Psoas muscle (tissue), 8 donors: Measurements from ENCODE around the gene ELK4. TPM values are rescaled to one million over a fixed set of nuclear protein-coding genes. Genes with fewer than 3 reads are reported as not detected.
A peak's percentile ranks its signal among the peaks of the same experiment; 100 is the strongest.

Source experiments
- ATAC-seq, 4 donors: fragments of 200-7000 bp; cut with Tn5 transposase; one replicate each; pipeline ENCODE4 v1.9.1; 2020; ENCODE audit warnings: moderate library complexity in 3 of 4, mild to moderate bottlenecking in 2 of 4
- DNase-seq, 2 donors: peaks; one replicate each; pipeline ENCODE4 v3.0.0-alpha.2; 2020
- H3K27ac ChIP-seq: fragments of 200-600 bp; one replicate; pipeline ENCODE4 v1.8.0; 2022
- H3K27me3 ChIP-seq, 3 donors: fragments of 200-600 bp in 1 of 3; one replicate each; pipeline versions ENCODE4 v1.6.1 to v1.8.0; 2013 to 2022; ENCODE audit warnings: low read length in 2 of 3, mild to moderate bottlenecking in 2 of 3, moderate library complexity in 1 of 3; ENCODE audit not compliant: insufficient read depth in 3 of 3
- H3K36me3 ChIP-seq, 2 donors: fragments of 200-600 bp in 1 of 2; one replicate each; pipeline versions ENCODE4 v1.6.1 to v1.8.0; 2013 to 2022; ENCODE audit warnings: low read depth in 1 of 2, mild to moderate bottlenecking in 1 of 2, moderate library complexity in 1 of 2; ENCODE audit not compliant: insufficient read depth in 1 of 2
- H3K4me1 ChIP-seq: fragments of 200-600 bp; one replicate; pipeline ENCODE4 v1.8.0; 2022
- H3K4me3 ChIP-seq: fragments of 200-600 bp; one replicate; pipeline ENCODE4 v1.8.0; 2022; ENCODE audit warnings: mild to moderate bottlenecking
- H3K9me3 ChIP-seq: fragments of 200-600 bp; one replicate; pipeline ENCODE4 v1.8.0; 2022
- CTCF ChIP-seq: fragments of 200-600 bp; IDR thresholded peaks from one replicate; pipeline ENCODE4 v1.8.0; 2022; ENCODE audit warnings: antibody characterized with exemption
- WGBS, 3 donors: extraction: QIAGEN DNeasy Blood & Tissue Kit; methylation state at CpG; one replicate each; pipeline versions ENCODE4 v1.1.6 to v1.1.7; 2013; 5-methylcytosine and 5-hydroxymethylcytosine counted together
- intact Hi-C, 2 donors: fragments of 100-400 bp; cut with DNase I; formaldehyde crosslinking; loops; one replicate each; pipeline versions ENCODE4 v1.11.0 to v1.14.2; 2022
- polyA plus RNA-seq, 3 donors: library from polyadenylated mRNA; stranded (reverse); fragments of 200-250 nt; gene quantifications; one replicate each; pipeline ENCODE4 v1.2.3, GENCODE V29; 2013
- total RNA-seq, 4 donors: library from RNA; stranded (reverse); fragmentation: NEBNext Ultra II Directional in 2 of 4; extraction: Animal tissue kit (Norgen Biotek cat#: 25700) in 2 of 4; gene quantifications; one replicate each; pipeline versions ENCODE4 v1.2.1 to v1.2.4, GENCODE V29; 2021 to 2023
- donor health status: healthy with polysubstance abuse.
- donor health status: DM: no; HTN: no; CAD: no; lungs with moderate emphysema.
- donor health status: Bipolar disorder and iron deficiency.
- donor health status: healthy.
- donor health status: DM: yes; HTN: yes; CAD: no.
- donor health status: DM: no; HTN: no; CAD: no.
- donor health status: DM: no; HTN: no; CAD: no.
- donor health status: DM: yes; HTN: yes; CAD: no.

Gene ELK4
- total and polyA plus RNA-seq, 7 donors, result 5.5 to 67.8 (median 34.4) TPM

DNA sequence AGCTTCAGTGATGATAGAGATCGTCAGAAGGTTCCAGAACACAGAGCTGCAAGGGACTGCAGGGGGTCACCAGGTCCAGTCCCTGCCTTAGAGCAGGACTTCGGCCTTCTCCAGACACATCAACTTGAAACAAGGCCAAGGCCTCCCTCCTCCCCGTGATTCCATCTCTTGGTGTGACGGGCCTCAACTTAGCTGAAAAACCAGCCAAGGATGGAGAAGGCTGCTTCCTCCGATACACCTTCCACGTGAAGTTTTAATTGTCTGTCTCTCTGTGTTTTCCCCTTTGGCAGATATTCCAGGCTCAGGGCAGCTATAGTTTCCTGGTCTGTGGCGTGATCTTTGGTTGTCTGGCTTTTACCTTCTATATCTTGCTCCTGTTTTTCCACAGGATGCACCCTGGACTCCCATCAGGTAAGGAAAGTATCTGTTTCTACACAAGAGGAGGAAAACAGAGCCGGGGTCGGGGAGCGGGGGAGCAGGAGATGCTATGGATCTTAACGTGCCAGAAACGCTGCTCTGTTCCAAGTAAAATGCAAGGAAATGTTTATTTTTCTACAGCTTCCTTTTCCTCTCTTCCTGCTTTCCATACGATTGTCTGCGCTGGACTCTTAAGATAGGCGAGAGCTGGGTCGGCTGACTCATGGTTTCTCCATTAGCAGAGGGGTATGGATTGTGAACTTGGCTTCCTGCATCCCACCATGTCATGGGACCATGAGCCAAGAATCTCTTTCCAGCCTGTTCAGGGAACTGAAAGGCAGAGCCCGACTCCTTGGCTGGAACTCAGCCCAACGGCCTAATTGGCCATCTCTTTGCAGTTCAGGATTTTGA, 32.8 kb downstream of the ELK4 start:
- WGBS, 3 donors, result 50 to 53% (median 52%) methylated on average over 18 of the region's 18 CpGs
- no peak for TF ChIP-seq CTCF
- H3K36me3 ChIP-seq, result peaks cover under 1 to 17% of the 10 kb centered on the region in 2 donors
- no peak overlapping the region for H3K4me3 ChIP-seq
- peak overlapping the region; percentile 41 for H3K27ac ChIP-seq
- H3K9me3 ChIP-seq, result no peaks in the 10 kb centered on the region
- H3K4me1 ChIP-seq, result peaks cover 8% of the 10 kb centered on the region
- ATAC-seq (peak in 3 of 4 donors; percentile 51 to 70 (median 62)), DNase-seq (peak; percentile 51 to 64)
- no peaks in the 10 kb centered on the region for H3K27me3 ChIP-seq
- intact Hi-C loops, result loop anchor here in 1 of 2 donors (10.0 kb wide), 1 partner anchor 376 kb away; no protein-coding TSS in a partner anchor

- DNase-seq, result no peak
- Histone ChIP-seq H3K4me3 (no peak overlapping the region), H3K27ac (peak overlapping the region; percentile 12), H3K4me1 (peaks cover 8% of the 10 kb centered on the region), H3K36me3 (peaks cover 0 to 8% of the 10 kb centered on the region in 2 donors), H3K9me3 (no peaks in the 10 kb centered on the region), H3K27me3 (no peaks in the 10 kb centered on the region)
- intact Hi-C loops, result loop anchor here in 1 of 2 donors (10.0 kb wide), 1 partner anchor 377 kb away; no protein-coding TSS in a partner anchor
- WGBS, 3 donors, result 54 to 65% (median 56%) methylated on average over 8 of the region's 8 CpGs
- TF ChIP-seq CTCF, result no peak
- ATAC-seq, result no peak
Measured at GRCh38 chr1:205597691-205598314, 34.0 kb downstream of the ELK4 start.

DNA sequence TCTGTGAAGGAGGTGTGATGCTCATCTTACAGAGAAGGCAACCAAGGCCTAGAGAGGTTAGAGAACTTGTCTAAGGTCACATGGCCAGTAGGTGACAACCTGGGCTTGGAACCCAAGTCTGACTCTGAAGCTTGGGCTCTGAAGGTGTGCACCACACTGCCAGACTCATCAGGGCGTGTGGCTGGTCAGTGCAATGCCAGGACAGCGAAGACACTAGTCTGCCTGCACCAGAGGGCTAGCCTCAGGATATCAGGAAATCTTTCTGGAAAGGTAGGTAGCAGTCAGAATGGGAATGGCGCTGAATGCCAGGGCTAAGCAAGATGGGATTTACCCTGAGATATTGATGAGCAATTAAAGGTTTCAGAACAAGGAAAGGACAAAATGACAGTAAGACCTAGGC, 34.9 kb downstream of the ELK4 start:
- H3K27ac ChIP-seq, result no peak overlapping the region
- H3K4me1 ChIP-seq, result peaks cover 8% of the 10 kb centered on the region
- DNase-seq (no peak), ATAC-seq (no peak)
- WGBS, 3 donors, result 97 to 99% (median 98%) methylated on average over 3 of the region's 3 CpGs
- H3K27me3 ChIP-seq, result no peaks in the 10 kb centered on the region
- intact Hi-C loops, result loop anchor here in 1 of 2 donors (10.0 kb wide), 1 partner anchor 378 kb away; no protein-coding TSS in a partner anchor
- H3K36me3 ChIP-seq, result peaks cover 0 to 8% of the 10 kb centered on the region in 2 donors
- H3K9me3 ChIP-seq, result no peaks in the 10 kb centered on the region
- TF ChIP-seq CTCF, result no peak
- no peak overlapping the region for H3K4me3 ChIP-seq

- WGBS, 3 donors, result 71 to 92% (median 82%) methylated on average over 1 of the region's 1 CpG
- Histone ChIP-seq H3K4me3 (no peak overlapping the region), H3K36me3 (peaks cover 0 to 8% of the 10 kb centered on the region in 2 donors), H3K27ac (no peak overlapping the region), H3K27me3 (no peaks in the 10 kb centered on the region), H3K9me3 (no peaks in the 10 kb centered on the region), H3K4me1 (peaks cover 8% of the 10 kb centered on the region)
- intact Hi-C loops, result loop anchor here in 1 of 2 donors (10.0 kb wide), 1 partner anchor 379 kb away; no protein-coding TSS in a partner anchor
- TF ChIP-seq CTCF, result no peak
- DNase-seq (no peak), ATAC-seq (no peak)
Measured at GRCh38 chr1:205595861-205596260, 36.0 kb downstream of the ELK4 start.
